Upper lobe of left lung (tissue), 4 donors: ENCODE data around the gene MMP20.

Experiments used
- EP300 ChIP-seq, 4 donors: sonication (generic); formaldehyde crosslinking; IDR thresholded peaks; one replicate each; pipeline ENCODE4 v1.5.1; 2017; ENCODE audit warnings: antibody characterized with exemption in 4 of 4, control low read depth in 2 of 4
- POLR2A ChIP-seq, 4 donors: fragments of 450-650 bp; IDR thresholded peaks; one replicate each; pipeline ENCODE4 v1.5.1; 2016 to 2017; ENCODE audit warnings: antibody characterized with exemption in 4 of 4, mild to moderate bottlenecking in 2 of 4
- TF ChIP-seq, protein P1 (sequence below), 6 experiments: fragments of 450-650 bp in 4 of 6; fragments of 200-600 bp in 2 of 6; sonication (generic) in 2 of 6; IDR thresholded peaks; one replicate each; pipeline ENCODE4 v1.5.1; 2016 to 2019; ENCODE audit warnings: antibody characterized with exemption in 6 of 6

GRCh38 chr11:102559839-102560238 lies 65.3 kb downstream of the MMP20 start:
- TF ChIP-seq, protein P1, sequence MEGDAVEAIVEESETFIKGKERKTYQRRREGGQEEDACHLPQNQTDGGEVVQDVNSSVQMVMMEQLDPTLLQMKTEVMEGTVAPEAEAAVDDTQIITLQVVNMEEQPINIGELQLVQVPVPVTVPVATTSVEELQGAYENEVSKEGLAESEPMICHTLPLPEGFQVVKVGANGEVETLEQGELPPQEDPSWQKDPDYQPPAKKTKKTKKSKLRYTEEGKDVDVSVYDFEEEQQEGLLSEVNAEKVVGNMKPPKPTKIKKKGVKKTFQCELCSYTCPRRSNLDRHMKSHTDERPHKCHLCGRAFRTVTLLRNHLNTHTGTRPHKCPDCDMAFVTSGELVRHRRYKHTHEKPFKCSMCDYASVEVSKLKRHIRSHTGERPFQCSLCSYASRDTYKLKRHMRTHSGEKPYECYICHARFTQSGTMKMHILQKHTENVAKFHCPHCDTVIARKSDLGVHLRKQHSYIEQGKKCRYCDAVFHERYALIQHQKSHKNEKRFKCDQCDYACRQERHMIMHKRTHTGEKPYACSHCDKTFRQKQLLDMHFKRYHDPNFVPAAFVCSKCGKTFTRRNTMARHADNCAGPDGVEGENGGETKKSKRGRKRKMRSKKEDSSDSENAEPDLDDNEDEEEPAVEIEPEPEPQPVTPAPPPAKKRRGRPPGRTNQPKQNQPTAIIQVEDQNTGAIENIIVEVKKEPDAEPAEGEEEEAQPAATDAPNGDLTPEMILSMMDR (IDR thresholded peaks at IDR 0.05): no peak
- TF ChIP-seq POLR2A (IDR thresholded peaks at IDR 0.05): no peak
- TF ChIP-seq EP300 (IDR thresholded peaks at IDR 0.05): no peak
